Osteoblast (primary cell): Measurements from ENCODE around the gene ZBTB39. TPM values are rescaled to one million over a fixed set of nuclear protein-coding genes. Genes with fewer than 3 reads are reported as not detected.

ENCODE experiments used
- DNase-seq: peaks from one replicate; pipeline ENCODE4 v3.0.0; 2011; ENCODE audit warnings: low spot score, mixed read lengths; ENCODE audit not compliant: insufficient read length; ENCODE audit errors: missing footprints
- H2AFZ ChIP-seq: 2 replicates; pipeline ENCODE4 v1.6.0; 2011; ENCODE audit warnings: mild to moderate bottlenecking, low read length
- H3K27ac ChIP-seq: 2 replicates; pipeline ENCODE4 v1.5.1; 2011; ENCODE audit warnings: mild to moderate bottlenecking, low read depth, low read length, moderate library complexity
- H3K27me3 ChIP-seq: 2 replicates; pipeline ENCODE4 v1.6.0; 2012; ENCODE audit warnings: mild to moderate bottlenecking, control low read depth, inconsistent platforms, low read length, moderate library complexity; ENCODE audit not compliant: insufficient read depth
- H3K36me3 ChIP-seq: 2 replicates; pipeline ENCODE4 v1.5.1; 2011; ENCODE audit warnings: mild to moderate bottlenecking, low read length, control low read depth, moderate library complexity; ENCODE audit not compliant: insufficient read depth
- H3K4me1 ChIP-seq: 2 replicates; pipeline ENCODE4 v1.5.1; 2011; ENCODE audit warnings: mild to moderate bottlenecking, low read length, control low read depth, moderate library complexity; ENCODE audit not compliant: insufficient read depth
- H3K4me2 ChIP-seq: 2 replicates; pipeline ENCODE4 v1.6.0; 2011; ENCODE audit warnings: mild to moderate bottlenecking, low read length; ENCODE audit not compliant: insufficient read depth
- H3K4me3 ChIP-seq: fragments of 200-600 bp; sonication (generic); 3 replicates; pipeline ENCODE4 v1.5.1; 2012; ENCODE audit warnings: mild to moderate bottlenecking, low read length, inconsistent platforms; ENCODE audit not compliant: insufficient read depth
- H3K79me2 ChIP-seq: 2 replicates; pipeline ENCODE4 v1.6.0; 2012; ENCODE audit warnings: mild to moderate bottlenecking, low read length, control low read depth, inconsistent platforms; ENCODE audit not compliant: insufficient read depth
- H3K9me3 ChIP-seq: 2 replicates; pipeline ENCODE4 v1.5.1; 2011; ENCODE audit warnings: low read depth, low read length, control low read depth
- H4K20me1 ChIP-seq: 2 replicates; pipeline ENCODE4 v1.6.0; 2012; ENCODE audit warnings: mild to moderate bottlenecking, low read length, control low read depth; ENCODE audit not compliant: insufficient read depth
- total RNA-seq: library from RNA; depleted of rRNA; stranded (reverse); fragments of >200 nt; gene quantifications from 2 replicates; pipeline ENCODE4 v1.2.3, GENCODE V29; 2012
- TF ChIP-seq, protein P1 (sequence below): IDR thresholded peaks from 2 replicates; pipeline ENCODE4 v1.5.1; 2011; ENCODE audit warnings: mild to moderate bottlenecking, low read depth, low read length, moderate library complexity; ENCODE audit errors: extremely low read depth

The ZBTB39 gene
- total RNA-seq, 1 donor, result 4.7 TPM

- Histone ChIP-seq H3K4me3 (no peak within 1 kb of the TSS), H4K20me1 (no peaks in the 10 kb centered on the region), H3K4me2 (no peak within 1 kb of the TSS), H3K9me3 (no peaks in the 10 kb centered on the region), H3K4me1 (peaks cover 10% of the 10 kb centered on the region), H2AFZ (no peak within 1 kb of the TSS), H3K36me3 (no peaks in the 10 kb centered on the region), H3K27me3 (peaks cover 7% of the 10 kb centered on the region), H3K27ac (no peak within 1 kb of the TSS), H3K79me2 (no peaks in the 10 kb centered on the region)
- no peak for DNase-seq
- TF ChIP-seq, protein P1, sequence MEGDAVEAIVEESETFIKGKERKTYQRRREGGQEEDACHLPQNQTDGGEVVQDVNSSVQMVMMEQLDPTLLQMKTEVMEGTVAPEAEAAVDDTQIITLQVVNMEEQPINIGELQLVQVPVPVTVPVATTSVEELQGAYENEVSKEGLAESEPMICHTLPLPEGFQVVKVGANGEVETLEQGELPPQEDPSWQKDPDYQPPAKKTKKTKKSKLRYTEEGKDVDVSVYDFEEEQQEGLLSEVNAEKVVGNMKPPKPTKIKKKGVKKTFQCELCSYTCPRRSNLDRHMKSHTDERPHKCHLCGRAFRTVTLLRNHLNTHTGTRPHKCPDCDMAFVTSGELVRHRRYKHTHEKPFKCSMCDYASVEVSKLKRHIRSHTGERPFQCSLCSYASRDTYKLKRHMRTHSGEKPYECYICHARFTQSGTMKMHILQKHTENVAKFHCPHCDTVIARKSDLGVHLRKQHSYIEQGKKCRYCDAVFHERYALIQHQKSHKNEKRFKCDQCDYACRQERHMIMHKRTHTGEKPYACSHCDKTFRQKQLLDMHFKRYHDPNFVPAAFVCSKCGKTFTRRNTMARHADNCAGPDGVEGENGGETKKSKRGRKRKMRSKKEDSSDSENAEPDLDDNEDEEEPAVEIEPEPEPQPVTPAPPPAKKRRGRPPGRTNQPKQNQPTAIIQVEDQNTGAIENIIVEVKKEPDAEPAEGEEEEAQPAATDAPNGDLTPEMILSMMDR, result no peak
Measured at GRCh38 chr12:57049890-57050289, 43.5 kb upstream of the ZBTB39 start, which contains the start of gene MYO1A. TSS of gene MYO1A (minus strand) at chr12:57050129. CDS start at chr12:57048323, 1,806 bp downstream.

GRCh38 chr12:57049119-57049446, 42.7 kb upstream of the ZBTB39 start:
- peaks cover 7% of the 10 kb centered on the region for H3K27me3 ChIP-seq
- no peak overlapping the region for H2AFZ ChIP-seq
- no peak overlapping the region for H3K4me2 ChIP-seq
- TF ChIP-seq, protein P1, result no peak
- no peaks in the 10 kb centered on the region for H4K20me1 ChIP-seq
- H3K4me1 ChIP-seq, result peaks cover 10% of the 10 kb centered on the region
- H3K9me3 ChIP-seq, result no peaks in the 10 kb centered on the region
- H3K36me3 ChIP-seq, result no peaks in the 10 kb centered on the region
- H3K79me2 ChIP-seq, result no peaks in the 10 kb centered on the region
- no peak for DNase-seq
- H3K27ac ChIP-seq, result no peak overlapping the region
- no peak overlapping the region for H3K4me3 ChIP-seq

- DNase-seq, result no peak
- H3K27me3 ChIP-seq, result peaks cover 9% of the 10 kb centered on the region
- no peak overlapping the region for H3K27ac ChIP-seq
- H3K4me2 ChIP-seq, result no peak overlapping the region
- H3K4me3 ChIP-seq, result no peak overlapping the region
- H3K36me3 ChIP-seq, result no peaks in the 10 kb centered on the region
- TF ChIP-seq, protein P1, result no peak
- H3K9me3 ChIP-seq, result no peaks in the 10 kb centered on the region
- H3K4me1 ChIP-seq, result peaks cover 10% of the 10 kb centered on the region
- no peaks in the 10 kb centered on the region for H3K79me2 ChIP-seq
- H2AFZ ChIP-seq, result no peak overlapping the region
- no peaks in the 10 kb centered on the region for H4K20me1 ChIP-seq
Measured at GRCh38 chr12:57048423-57049118, 42.2 kb upstream of the ZBTB39 start.

DNA sequence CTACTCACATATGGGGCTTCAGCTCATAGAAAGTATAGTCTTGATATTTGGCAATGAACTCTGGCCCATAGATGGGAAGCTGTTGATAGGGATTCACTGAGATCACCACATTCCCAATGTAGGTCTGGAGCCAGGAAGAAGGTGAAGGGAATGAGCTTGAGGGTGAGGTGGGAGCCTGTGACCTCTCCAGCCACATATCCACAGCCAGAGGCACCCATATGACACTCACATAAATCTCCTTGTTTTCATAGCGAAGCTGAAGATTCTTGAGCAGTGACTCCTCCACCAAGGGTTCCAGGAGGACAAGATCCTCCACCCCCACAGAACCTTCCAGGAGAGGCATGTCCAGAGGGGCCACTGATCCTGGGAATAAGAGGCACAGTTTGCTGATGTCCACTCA, 41.6 kb upstream of the ZBTB39 start:
- peaks cover 13% of the 10 kb centered on the region for H3K27me3 ChIP-seq
- no peaks in the 10 kb centered on the region for H4K20me1 ChIP-seq
- no peak overlapping the region for H3K4me2 ChIP-seq
- no peak overlapping the region for H3K27ac ChIP-seq
- H3K4me1 ChIP-seq, result peaks cover 10% of the 10 kb centered on the region
- no peaks in the 10 kb centered on the region for H3K36me3 ChIP-seq
- no peak overlapping the region for H2AFZ ChIP-seq
- no peak overlapping the region for H3K4me3 ChIP-seq
- TF ChIP-seq, protein P1, result no peak
- no peaks in the 10 kb centered on the region for H3K79me2 ChIP-seq
- DNase-seq, result no peak
- H3K9me3 ChIP-seq, result no peaks in the 10 kb centered on the region
